Globus pallidus (tissue), 1 donor: ENCODE measurements around the gene MEI1.

Experiments
- DNase-seq: peaks from one replicate; pipeline ENCODE4 v3.0.0-alpha.2; 2015; ENCODE audit warnings: low spot score

The MEI1 gene

DNA sequence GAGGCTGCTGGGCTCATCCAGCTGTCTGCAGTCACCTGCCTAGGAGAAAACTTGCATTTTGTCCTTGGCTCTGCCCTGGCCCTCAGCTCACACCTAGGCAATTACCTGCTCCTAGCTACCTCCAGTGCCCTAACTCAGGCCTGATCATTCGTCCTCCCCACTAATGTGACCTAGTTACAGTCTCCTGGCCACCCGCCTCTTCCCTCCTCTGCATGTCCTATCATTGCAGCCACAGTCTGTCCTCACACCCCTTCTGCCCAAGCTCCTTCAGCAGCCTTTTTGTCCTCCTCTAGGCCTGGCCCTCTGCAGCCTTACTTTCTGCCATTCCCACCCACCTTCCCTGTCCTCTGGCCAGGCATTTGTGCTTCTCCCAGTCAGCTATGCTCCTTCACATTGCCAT is 83.4 kb downstream of the MEI1 start:
- DNase-seq = no peak

DNA sequence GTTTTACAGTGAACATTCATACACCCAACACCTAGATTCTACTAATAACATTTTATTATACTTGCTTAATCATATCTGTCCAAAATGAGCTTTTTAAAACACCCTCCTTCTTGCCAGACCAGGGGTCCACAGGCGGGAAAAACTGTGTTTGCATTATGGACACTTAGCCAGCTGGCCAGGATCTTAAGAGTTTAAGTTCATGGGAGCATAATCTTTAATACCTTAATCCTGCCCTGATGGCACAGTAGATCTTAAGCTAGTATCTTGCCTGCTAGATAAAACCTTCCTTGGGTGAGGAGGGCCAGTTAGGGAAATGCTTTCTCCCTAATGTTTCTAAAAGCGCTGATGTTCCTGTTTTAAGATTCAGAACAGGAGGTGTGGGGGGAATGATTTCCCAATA is 88.0 kb downstream of the MEI1 start:
- DNase-seq = no peak

DNA sequence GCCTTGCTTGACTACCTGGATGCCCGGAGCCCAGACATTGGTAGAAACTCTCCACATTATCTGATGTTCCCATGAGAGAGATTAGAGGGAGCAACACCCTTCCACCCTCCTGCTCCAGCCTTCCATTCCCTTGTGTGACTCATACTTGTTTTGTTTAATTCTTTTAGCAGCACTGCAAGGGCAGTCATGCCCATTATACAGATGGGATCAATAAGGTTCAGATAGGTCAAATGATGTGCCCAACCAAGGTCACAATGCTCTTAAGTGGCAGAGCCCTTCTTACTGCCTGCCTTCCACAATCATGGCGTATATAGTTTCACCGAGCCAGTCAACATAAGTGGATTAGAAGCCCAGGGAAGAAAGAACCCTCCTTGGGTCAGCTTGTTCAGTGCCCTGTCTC is 94.6 kb downstream of the MEI1 start:
- DNase-seq = no peak

DNA sequence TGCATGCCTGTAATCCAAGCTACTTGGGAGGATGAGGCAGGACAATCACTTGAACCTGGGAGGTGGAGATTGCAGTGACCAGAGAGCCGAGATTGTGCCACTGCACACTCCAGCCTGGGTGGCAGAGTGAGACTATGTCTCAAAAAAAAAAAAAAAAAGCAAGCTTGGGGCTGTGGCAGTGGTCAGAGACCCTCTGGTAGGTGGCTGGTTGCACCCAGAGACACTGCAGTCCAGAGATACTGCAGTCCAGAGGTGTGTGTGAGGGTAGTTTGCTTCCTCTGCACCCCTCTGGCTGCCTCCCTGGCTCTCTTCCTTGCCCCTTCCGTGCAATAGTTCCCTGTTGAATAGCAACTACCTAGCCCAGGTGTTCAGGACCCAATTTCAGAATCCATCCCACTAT is 99.4 kb downstream of the MEI1 start:
- DNase-seq = no peak

DNA sequence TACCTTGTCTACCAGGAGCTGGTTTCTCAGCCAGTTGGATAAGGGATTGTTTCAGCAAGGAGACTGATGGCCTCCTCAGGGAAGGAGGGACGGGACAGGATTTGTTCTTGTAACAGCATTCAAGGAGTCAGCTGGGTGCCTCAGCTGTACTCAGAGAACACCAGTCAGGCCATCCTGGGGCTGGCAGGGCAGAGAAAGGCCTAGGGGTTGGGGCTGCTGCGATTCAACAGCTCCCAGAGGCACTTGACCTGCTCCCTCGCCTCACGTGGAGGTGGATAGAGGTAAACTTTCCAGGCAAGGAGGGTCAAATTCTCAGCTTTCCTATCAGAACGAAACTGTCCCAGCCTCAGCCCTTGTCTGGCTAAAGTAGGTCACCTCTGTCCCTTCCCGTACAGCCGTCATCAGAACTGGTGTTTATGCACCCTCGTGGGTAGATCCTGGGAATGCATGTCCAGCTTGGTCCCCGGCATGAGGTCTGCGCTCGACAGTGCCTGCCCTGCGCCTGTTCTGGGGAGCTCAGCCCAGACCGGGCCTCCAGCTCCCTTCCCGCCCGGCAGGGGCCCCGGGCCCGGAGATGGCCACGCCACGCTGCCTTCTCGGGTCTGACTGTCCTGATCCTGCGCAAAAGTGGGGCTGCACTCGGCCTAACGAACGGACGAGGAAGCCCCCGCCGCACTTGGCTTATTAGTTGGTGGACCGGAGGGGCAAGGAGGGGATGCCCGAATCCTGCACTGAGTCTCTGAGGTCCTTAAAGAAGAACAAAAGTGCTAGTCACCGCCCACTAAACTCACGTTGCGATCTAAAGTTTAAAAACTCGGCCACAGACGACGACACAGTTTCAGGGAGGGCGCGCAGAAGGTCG is 100.4 kb downstream of the MEI1 start:
- DNase-seq = peak; percentile 45

DNA sequence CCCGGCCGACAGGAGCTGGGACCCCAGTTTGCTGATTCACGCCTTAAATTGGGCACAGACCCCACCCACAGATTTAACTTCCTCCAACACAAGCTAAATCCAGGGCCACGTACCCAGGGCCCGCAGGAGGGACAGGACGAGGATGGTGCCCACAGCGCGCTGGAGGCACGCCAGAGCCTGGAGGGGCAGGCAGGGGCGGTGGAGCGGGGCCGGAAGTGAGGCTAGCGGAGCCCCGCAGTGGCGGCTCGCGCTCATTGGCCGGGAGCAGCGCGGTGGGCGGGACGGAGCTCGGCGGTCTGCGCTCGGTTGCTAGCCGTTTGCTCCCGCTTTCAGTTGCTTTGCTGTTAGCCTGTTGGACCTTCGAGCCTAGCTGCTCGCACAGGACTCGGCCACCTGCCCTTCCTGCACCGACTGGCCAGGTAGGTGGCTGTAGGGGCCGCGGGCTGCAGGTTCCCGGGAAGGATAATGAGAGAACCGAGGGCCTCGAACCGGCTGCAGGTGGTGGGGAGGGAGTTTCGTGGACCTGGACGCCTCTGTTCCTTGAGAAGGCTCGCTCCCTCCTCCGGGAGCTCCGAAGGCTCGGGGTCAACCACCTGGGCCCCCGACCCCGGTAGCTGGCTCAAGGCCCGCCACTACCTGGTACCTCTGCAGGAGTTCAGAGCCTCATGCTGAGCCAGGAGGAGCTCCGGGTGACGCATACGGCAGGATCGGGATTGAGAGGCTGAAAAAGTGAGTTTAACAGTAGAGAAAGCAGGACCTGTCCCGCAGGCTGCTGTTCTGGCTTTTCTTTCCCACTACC is 101.2 kb downstream of the MEI1 start, which contains the start of gene CCDC134:
Gene CCDC134 (plus strand): TSS at position 332 of the 799 bp plus-strand sequence. CDS start 8,212 bp downstream, outside the sequence.
- DNase-seq = peak; percentile 87

DNA sequence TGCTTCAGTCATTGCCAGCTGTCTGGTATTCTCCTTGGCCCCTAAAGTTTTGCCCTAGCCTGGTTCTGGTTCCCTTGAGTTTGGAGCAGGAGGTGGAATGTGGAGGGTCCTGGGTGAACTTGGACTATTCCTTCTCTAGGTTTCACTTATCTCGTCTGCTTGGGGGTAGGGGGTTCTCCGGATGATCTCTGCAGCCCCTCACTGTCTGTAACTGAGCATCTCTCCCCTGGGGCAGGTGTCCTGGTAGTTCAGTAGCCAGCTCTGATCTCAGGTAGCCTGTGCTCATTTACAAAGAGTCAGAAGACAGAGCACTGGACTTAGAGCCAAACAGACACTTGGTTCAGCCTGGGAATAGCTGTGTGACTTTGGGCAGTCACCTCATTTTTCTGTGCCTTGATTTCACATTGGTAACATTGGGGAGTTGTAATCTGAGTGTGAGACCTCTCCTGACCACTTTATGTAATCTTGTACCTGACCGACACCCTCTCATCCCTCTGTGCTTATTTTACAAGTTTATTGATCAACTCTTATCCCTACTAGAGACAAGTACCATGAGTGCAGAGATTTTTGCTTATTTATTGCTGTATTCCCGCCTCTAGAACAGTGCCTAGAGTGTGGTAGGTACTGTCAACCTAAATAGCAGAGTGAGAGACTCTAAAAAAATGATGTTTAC is 102.0 kb downstream of the MEI1 start:
- no peak for DNase-seq

DNA sequence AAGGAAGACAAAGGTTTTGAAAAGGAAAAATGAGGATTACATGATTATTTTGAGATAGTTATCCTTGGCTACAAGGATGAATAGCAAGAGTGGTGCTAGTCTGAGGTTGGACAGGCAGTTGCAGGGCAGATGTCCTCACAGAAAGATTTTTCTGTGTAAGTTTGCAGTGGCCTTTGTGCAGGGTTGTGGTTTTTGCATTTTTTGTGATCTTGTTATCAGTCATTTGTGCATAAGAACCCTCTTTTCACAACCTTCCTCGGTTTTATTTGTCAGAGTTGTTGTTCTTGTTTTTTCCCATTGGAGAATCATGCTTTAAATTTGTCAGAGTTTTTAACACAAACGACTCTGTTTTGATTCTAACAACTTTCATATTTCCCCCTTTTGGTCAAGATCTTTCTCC is 102.6 kb downstream of the MEI1 start:
- DNase-seq = no peak

DNA sequence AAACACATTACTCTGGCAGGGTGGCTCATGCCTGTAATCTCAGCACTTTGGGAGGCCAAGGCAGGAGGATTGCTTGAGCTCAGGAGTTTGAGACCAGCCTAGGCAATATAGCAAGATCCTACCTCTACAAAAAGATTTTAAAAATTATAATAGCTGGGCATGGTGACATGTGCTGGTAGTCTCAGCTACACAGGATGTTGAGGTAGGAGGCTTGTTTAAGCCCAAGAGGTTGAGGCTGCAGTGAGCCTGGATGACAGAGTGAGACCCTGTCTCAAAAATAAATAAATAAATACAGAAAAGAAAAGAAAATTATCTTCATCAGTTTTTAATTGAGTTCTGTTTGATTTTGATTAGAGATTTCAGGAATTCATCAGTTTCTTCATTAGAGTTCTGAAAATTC is 106.3 kb downstream of the MEI1 start:
- no peak for DNase-seq

DNA sequence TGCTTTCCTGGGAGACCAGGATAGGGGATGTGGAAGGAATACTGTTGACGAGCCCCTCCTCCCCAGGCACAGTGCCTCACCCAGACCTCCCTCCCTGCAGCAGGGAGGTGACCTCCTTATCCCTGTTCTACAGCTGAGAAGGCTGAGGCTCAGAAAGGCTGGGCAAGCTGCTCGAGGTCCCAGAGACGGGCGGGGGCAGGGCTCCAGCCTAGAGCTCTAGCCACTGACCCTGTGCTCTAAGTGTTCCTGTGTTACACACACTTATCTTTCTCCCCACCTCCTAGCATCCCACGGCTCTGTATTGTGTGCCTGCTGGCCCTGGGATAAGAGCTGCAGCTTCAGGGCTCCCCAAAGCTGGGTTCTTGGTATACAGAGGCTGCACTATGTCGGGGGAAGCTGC is 109.1 kb downstream of the MEI1 start:
- DNase-seq = no peak

DNA sequence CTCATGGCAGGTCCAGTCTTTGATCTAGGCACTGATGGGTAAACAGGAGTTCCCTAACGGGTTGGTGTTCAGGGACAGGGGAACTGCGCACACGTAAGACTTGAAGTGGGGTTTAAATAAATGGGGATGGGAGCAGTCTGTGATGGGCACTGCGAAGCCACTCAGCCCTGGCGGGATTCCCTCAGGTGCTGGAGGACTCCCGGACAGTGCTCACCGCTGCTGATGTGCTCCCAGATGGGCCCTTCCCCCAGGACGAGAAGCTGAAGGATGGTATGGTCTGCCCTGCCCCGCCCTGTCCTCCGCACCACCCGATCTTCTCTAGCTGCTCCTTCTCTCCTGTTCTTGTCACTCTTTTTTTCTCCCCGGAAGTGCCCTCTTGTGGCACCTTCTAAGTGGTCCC is 110.7 kb downstream of the MEI1 start:
- no peak for DNase-seq

DNA sequence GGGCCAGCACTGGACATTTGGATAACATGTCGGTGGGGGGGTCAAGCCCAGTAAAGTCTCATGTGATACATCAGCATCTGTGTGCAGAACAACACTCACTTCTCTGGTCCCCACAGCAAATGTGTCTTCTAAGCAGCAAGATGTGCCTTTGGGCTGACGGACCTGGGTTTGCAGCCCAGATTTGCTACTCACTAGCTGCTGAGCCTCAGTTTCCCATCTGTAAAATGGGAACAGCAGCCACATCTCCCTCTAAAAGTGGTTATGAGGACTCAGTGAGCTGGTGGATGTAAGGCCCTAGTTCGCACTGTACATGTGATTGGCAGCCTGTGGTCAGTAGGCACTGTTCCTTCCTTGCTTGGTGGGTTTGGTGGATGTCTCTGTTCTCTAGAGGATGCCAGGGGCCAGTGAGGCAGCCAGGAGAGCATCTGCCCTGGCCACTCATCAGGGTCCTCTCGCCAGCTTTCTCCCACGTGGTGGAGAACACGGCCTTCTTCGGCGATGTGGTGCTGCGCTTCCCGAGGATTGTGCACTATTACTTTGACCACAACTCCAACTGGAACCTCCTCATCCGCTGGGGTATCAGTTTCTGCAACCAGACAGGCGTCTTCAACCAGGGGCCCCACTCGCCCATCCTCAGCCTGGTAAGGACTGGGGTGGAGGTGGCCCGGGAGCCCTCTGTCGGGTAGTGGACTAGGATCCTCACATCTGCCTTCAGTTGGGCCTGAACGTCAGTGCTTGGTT is 113.7 kb downstream of the MEI1 start:
- no peak for DNase-seq

DNA sequence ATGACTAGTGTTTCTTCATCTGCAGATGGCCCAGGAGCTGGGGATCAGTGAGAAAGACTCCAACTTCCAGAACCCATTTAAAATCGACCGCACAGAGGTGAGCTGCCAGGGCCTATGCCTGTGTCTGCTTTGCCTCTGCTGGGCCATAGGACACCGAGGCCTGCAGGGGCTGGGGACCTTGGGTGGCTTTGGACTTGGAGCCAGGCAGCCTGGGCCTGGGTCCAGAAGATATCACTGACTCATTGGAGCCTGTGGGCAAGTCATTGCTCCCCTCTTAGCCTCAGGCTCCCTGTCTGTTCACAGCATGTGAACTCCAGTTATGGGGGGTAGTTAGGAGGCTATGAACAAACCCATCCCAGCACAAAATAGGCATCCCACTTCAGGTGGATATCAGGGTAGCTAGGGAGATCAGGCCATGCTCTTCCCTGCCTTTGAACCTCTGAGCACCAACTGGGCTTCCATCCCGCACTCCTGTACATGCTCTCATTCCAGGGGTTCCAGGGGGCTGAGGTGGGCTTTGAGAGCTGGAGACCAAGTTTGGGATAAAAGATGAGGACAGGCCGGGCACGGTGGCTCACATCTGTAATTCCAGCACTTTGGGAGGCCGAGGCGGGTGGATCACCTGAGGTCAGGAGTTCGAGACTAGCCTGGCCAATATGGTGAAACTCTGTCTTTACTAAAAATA is 114.6 kb downstream of the MEI1 start:
- no peak for DNase-seq

DNA sequence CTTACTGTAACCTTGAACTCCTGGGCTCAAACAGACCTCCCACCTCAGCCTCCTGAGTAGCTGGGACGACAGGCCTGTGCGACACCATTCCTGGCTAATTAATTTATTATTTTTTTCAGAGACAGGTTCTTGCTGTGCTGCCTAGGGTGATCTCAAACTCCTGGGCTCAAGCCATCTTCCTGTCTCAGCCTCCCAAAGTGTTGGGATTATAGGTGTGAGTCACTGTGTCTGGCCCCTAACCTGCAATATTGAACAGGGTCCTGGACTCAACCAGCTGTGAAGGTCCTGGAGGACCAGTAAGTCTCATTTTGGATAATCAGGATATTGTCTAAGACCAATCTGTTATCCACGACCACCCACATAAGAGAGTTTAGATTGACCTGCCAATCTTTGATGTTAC is 116.4 kb downstream of the MEI1 start:
- no peak for DNase-seq

DNA sequence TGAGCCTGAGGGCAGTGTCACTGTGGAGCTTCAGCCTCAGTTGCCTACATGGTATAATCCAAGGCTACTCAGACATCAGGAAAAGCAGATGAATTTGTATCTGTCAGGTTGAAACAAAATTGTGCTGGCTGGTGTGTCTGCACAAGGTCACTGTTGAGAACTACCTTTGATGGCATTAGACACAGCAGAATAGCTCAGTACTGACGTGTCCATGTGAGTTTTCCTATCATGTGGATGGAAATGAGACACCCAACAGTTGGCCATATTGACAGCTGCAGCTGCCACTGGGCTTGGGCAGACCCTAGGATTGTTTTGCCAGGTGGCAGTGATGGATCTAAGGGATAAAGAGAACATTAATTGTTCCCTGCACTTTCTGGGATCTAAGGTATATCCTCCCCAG is 116.9 kb downstream of the MEI1 start:
- DNase-seq = no peak

DNA sequence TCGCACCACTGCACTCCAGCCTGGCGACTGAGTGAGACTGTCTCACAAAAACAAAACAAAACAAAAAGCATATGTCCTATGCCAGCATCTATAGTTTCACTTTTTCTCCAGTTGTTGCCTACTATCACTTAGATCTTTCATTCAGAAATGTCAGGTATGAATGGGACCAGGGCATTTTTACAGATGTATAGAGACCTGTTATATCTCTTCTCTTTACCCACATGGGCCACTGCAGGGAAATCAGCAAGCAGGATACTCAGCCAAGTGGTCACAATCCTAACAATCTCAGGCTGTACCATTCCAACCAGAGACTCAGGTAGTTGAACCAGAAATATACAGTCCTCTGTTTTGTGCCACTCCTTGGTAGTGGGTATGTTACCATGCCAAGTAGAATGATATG is 117.6 kb downstream of the MEI1 start:
- DNase-seq = no peak

DNA sequence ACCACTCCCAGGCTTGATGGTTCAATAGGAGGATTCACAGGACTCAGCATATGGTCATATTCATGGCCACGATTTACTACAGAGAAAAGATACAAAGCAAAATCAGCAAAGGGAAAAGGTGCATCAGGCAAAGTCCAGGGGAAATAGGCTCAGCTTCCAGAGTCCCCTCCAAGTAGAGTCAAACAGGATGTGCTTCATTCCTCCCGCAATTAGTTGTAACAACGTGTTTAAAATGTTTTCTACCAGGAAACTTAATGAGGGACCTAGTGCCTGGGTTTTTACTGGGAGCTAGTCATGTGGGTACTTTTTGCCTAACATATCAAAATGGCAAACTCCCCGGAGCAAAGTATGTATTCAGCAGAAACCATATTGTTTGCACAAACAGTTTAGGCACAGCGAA is 118.7 kb downstream of the MEI1 start:
- no peak for DNase-seq

DNA sequence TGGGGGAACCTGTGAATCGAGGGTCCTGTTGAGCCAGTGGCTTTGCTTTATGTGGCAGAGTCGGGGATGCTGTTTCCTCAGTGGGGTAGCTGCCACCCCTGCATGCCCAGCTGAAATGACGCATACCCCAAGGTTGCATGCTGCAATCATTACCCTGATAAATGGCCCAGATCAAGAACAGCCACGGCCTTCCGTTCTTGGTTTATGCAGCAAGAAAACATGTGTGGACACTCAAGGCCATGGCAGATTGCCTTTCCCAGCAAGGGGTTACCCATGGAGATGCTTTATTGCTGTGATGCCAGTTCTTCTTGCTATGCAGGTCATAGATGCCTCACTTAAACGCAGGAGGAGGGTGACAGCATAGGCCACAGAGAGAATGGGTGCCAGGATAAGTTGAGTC is 119.3 kb downstream of the MEI1 start:
- DNase-seq = no peak

DNA sequence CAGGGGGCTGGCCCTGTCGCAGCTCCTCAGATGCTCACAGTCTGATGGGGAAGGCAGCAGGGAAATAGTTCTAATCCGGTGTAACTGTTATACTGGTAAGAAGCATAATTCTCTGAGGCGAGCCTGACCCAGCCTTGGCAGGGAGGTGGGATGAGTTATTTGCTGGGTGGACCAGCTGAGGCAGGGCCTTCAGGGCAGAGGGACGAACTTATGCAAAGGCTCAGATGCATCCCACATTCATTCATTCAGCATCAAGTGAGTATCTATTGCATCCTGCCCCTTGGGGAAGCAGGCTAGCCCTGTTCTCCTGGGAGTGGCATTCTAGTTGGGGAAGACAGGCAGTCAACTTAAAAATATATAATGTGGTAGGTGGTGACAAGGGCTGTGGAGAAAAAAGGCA is 120.0 kb downstream of the MEI1 start:
- DNase-seq = no peak

DNA sequence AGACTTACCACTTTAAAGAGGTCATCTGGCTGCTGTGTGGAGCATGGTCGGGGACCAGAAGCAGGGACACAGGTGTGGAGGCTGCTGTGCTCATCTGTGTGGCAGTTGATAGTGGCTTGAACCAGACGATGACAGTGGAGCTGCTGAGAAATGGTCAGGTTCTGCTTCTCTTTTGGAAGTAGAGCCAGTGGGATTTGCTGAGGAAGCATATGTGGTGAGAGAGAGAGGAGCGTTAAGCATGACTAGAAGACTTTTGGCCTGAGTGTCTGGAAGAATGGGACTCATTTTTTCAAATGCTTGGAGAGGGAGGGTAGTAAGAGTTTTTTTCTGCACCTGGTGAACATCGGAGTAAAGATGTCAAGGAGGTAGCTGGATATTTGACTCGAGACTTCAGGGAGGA is 121.1 kb downstream of the MEI1 start:
- DNase-seq = no peak
